ENCODE results near the gene AHDC1. TPM values are rescaled to one million over a fixed set of nuclear protein-coding genes. Genes with fewer than 3 reads are reported as not detected.
A peak's percentile ranks its signal among the peaks of the same experiment; 100 is the strongest.

AHDC1 gene
- total RNA-seq, 2 experiments from 2014 or later = 15.3 to 19.3 TPM

- no peak for DNase-seq
- ChIA-PET POLR2A (interaction anchor here (0.7 kb wide), 1 partner anchor 10 kb away, joined by 3 read pairs; no protein-coding TSS in a partner anchor), CTCF (interaction anchor here (1.0 to 8.4 kb wide), 5 partner anchors 11 to 51 kb away, joined by 3 to 112 read pairs (median 4); no protein-coding TSS in a partner anchor)
- no peaks in the 10 kb centered on the region for H3K9me3 Mint-ChIP-seq
- no peak overlapping the region for H3K27ac Mint-ChIP-seq
- no peak overlapping the region for H3K4me3 Mint-ChIP-seq
- H3K27me3 Mint-ChIP-seq = peaks cover 4% of the 10 kb centered on the region
- no peaks in the 10 kb centered on the region for H3K36me3 Mint-ChIP-seq (ENCODE audit: low read depth)
- peaks cover 30% of the 10 kb centered on the region for H3K4me1 Mint-ChIP-seq
Measured at GRCh38 chr1:27566462-27567145, 37.3 kb downstream of the AHDC1 start.

- POLR2A ChIA-PET = no interaction called here
- DNase-seq = no peak
- H3K4me1 Mint-ChIP-seq = peaks cover 28% of the 10 kb centered on the region
- no peaks in the 10 kb centered on the region for H3K9me3 Mint-ChIP-seq
- no peaks in the 10 kb centered on the region for H3K36me3 Mint-ChIP-seq (ENCODE audit: low read depth)
- peaks cover 1% of the 10 kb centered on the region for H3K27me3 Mint-ChIP-seq
- no peak overlapping the region for H3K4me3 Mint-ChIP-seq
- CTCF ChIA-PET = interaction anchor here (0.9 to 8.4 kb wide), 5 partner anchors 10 to 199 kb away, joined by 3 to 112 read pairs (median 4); no protein-coding TSS in a partner anchor
- no peak overlapping the region for H3K27ac Mint-ChIP-seq
Measured at GRCh38 chr1:27564710-27565649, 39.0 kb downstream of the AHDC1 start.

GRCh38 chr1:27563591-27564471 is 40.1 kb downstream of the AHDC1 start:
- H3K36me3 Mint-ChIP-seq (ENCODE audit: low read depth) = no peaks in the 10 kb centered on the region
- ChIA-PET CTCF (interaction anchor here (0.6 to 8.4 kb wide), 6 partner anchors 9 to 370 kb away, joined by 3 to 112 read pairs (median 4); no protein-coding TSS in a partner anchor), POLR2A (no interaction called here)
- no peaks in the 10 kb centered on the region for H3K27me3 Mint-ChIP-seq
- H3K9me3 Mint-ChIP-seq = no peaks in the 10 kb centered on the region
- DNase-seq = no peak
- peaks cover 26% of the 10 kb centered on the region for H3K4me1 Mint-ChIP-seq
- H3K4me3 Mint-ChIP-seq = no peak overlapping the region
- H3K27ac Mint-ChIP-seq = no peak overlapping the region

- H3K27me3 Mint-ChIP-seq = no peaks in the 10 kb centered on the region
- no peaks in the 10 kb centered on the region for H3K9me3 Mint-ChIP-seq
- CTCF ChIA-PET = interaction anchor here (1.0 to 8.4 kb wide), 3 partner anchors 8 to 45 kb away, joined by 4 to 112 read pairs (median 4); no protein-coding TSS in a partner anchor
- POLR2A ChIA-PET = no interaction called here
- no peaks in the 10 kb centered on the region for H3K36me3 Mint-ChIP-seq (ENCODE audit: low read depth)
- H3K4me1 Mint-ChIP-seq = peaks cover 26% of the 10 kb centered on the region
- no peak for DNase-seq
- H3K27ac Mint-ChIP-seq = no peak overlapping the region
- H3K4me3 Mint-ChIP-seq = no peak overlapping the region
Measured at GRCh38 chr1:27563341-27563590, 40.7 kb downstream of the AHDC1 start.

- CTCF ChIA-PET = interaction anchor here (0.7 to 1.4 kb wide), 6 partner anchors 11 to 46 kb away, joined by 3 to 4 read pairs (median 3); no protein-coding TSS in a partner anchor
- no peak overlapping the region for H3K4me3 Mint-ChIP-seq
- H3K9me3 Mint-ChIP-seq = no peaks in the 10 kb centered on the region
- no peaks in the 10 kb centered on the region for H3K27me3 Mint-ChIP-seq
- peaks cover 23% of the 10 kb centered on the region for H3K4me1 Mint-ChIP-seq
- peak overlapping the region; percentile 37 for H3K27ac Mint-ChIP-seq
- peaks cover under 1% of the 10 kb centered on the region for H3K36me3 Mint-ChIP-seq (ENCODE audit: low read depth)
- no peak for DNase-seq
- POLR2A ChIA-PET = no interaction called here
Measured at GRCh38 chr1:27562534-27563340, 41.2 kb downstream of the AHDC1 start.

- no peaks in the 10 kb centered on the region for H3K9me3 Mint-ChIP-seq
- H3K4me1 Mint-ChIP-seq = peaks cover 25% of the 10 kb centered on the region
- H3K36me3 Mint-ChIP-seq (ENCODE audit: low read depth) = peaks cover 5% of the 10 kb centered on the region
- ChIA-PET CTCF (interaction anchor here (0.7 to 1.4 kb wide), 6 partner anchors 12 to 107 kb away, joined by 3 to 4 read pairs (median 3); no protein-coding TSS in a partner anchor), POLR2A (no interaction called here)
- no peak overlapping the region for H3K27ac Mint-ChIP-seq
- no peak for DNase-seq
- no peak overlapping the region for H3K4me3 Mint-ChIP-seq
- H3K27me3 Mint-ChIP-seq = no peaks in the 10 kb centered on the region
Measured at GRCh38 chr1:27562021-27562420, 41.9 kb downstream of the AHDC1 start.

GRCh38 chr1:27561124-27561899 is 42.6 kb downstream of the AHDC1 start:
- Mint-ChIP-seq H3K27me3 (no peaks in the 10 kb centered on the region), H3K4me3 (no peak overlapping the region), H3K36me3 (ENCODE audit: low read depth) (peaks cover 5% of the 10 kb centered on the region), H3K4me1 (peaks cover 30% of the 10 kb centered on the region), H3K27ac (peak overlapping the region; percentile 16), H3K9me3 (no peaks in the 10 kb centered on the region)
- POLR2A ChIA-PET = no interaction called here
- DNase-seq = no peak
- CTCF ChIA-PET = interaction anchor here (1.0 to 1.4 kb wide), 4 partner anchors 14 to 108 kb away, joined by 3 read pairs; no protein-coding TSS in a partner anchor

- H3K9me3 Mint-ChIP-seq = no peaks in the 10 kb centered on the region
- ChIA-PET POLR2A (no interaction called here), CTCF (interaction anchor here (0.7 to 9.9 kb wide), 4 partner anchors 7 to 163 kb away, joined by 3 to 112 read pairs (median 3); no protein-coding TSS in a partner anchor)
- H3K27me3 Mint-ChIP-seq = no peaks in the 10 kb centered on the region
- peaks cover 5% of the 10 kb centered on the region for H3K36me3 Mint-ChIP-seq (ENCODE audit: low read depth)
- H3K4me3 Mint-ChIP-seq = no peak overlapping the region
- DNase-seq = no peak
- peaks cover 34% of the 10 kb centered on the region for H3K4me1 Mint-ChIP-seq
- H3K27ac Mint-ChIP-seq = no peak overlapping the region
Measured at GRCh38 chr1:27560268-27561123, 43.4 kb downstream of the AHDC1 start.

GRCh38 chr1:27559466-27560030 is 44.4 kb downstream of the AHDC1 start:
- peaks cover 43% of the 10 kb centered on the region for H3K4me1 Mint-ChIP-seq
- no peaks in the 10 kb centered on the region for H3K27me3 Mint-ChIP-seq
- no peak for DNase-seq
- no peaks in the 10 kb centered on the region for H3K9me3 Mint-ChIP-seq
- H3K27ac Mint-ChIP-seq = peak overlapping the region; percentile 37
- peaks cover 5% of the 10 kb centered on the region for H3K36me3 Mint-ChIP-seq (ENCODE audit: low read depth)
- POLR2A ChIA-PET = interaction anchor here (0.7 kb wide), 1 partner anchor 69 kb away, joined by 4 read pairs; the partner anchor contains the start of gene WASF2
- CTCF ChIA-PET = interaction anchor here (0.7 to 9.9 kb wide), 7 partner anchors 8 to 162 kb away, joined by 3 to 112 read pairs (median 3); no protein-coding TSS in a partner anchor
- H3K4me3 Mint-ChIP-seq = no peak overlapping the region

GRCh38 chr1:27557596-27558340 is 46.2 kb downstream of the AHDC1 start:
- peaks cover 7% of the 10 kb centered on the region for H3K36me3 Mint-ChIP-seq (ENCODE audit: low read depth)
- POLR2A ChIA-PET = no interaction called here

More at GRCh38 chr1:27557596-27558340, 46.2 kb downstream of the AHDC1 start:
- Mint-ChIP-seq H3K4me1 (peaks cover 45% of the 10 kb centered on the region), H3K27ac (peak overlapping the region; percentile 47), H3K9me3 (no peaks in the 10 kb centered on the region), H3K27me3 (no peaks in the 10 kb centered on the region), H3K4me3 (no peak overlapping the region)
- CTCF ChIA-PET = interaction anchor here (0.9 to 9.9 kb wide), 18 partner anchors 9 to 163 kb away, joined by 3 to 112 read pairs (median 8); no protein-coding TSS in a partner anchor
- DNase-seq = no peak
